ENCODE results near the gene SSH2. TPM values are rescaled to one million over a fixed set of nuclear protein-coding genes. Genes with fewer than 3 reads are reported as not detected.

Gene SSH2
- total and polyA plus RNA-seq, 2 of the 13 experiments (the other 11 are each of a cell fraction or from before 2014, with no cell fraction given): 6.0 to 6.4 TPM

- TF ChIP-seq TSC22D2 (CRISPR knock-in tag; IDR thresholded peaks at IDR 0.05; ENCODE audit: borderline replicate concordance): peak; percentile 49; the same call in 1 of the 2 replicates
- no peak for TF ChIP-seq ARNT (IDR thresholded peaks at IDR 0.05)
- no peak for TF ChIP-seq ONECUT2 (CRISPR knock-in tag; IDR thresholded peaks at IDR 0.05)
- TF ChIP-seq ZNF33A (CRISPR knock-in tag; IDR thresholded peaks at IDR 0.05; ENCODE audit: borderline replicate concordance): no peak
- TF ChIP-seq KDM3A (CRISPR knock-in tag; IDR thresholded peaks at IDR 0.05; ENCODE audit: low read depth): peak; percentile 53; the same call in 1 of the 2 replicates
- TF ChIP-seq ZMYM2 (CRISPR knock-in tag; IDR thresholded peaks at IDR 0.05): no peak
- no peak for TF ChIP-seq NFRKB (IDR thresholded peaks at IDR 0.05)
- peak; percentile 72; the same call in 1 of the 3 replicates for TF ChIP-seq MXI1 (IDR thresholded peaks at IDR 0.05; ENCODE audit: borderline replicate concordance, low read depth, low read length)
- TF ChIP-seq ZNF484 (CRISPR knock-in tag; IDR thresholded peaks at IDR 0.05; ENCODE audit: borderline replicate concordance, low read depth): no peak; the same call in 1 of the 2 replicates
- TF ChIP-seq RAD51 (IDR thresholded peaks at IDR 0.05; ENCODE audit: borderline replicate concordance): no peak
- no peak for TF ChIP-seq SETDB1 (CRISPR knock-in tag; IDR thresholded peaks at IDR 0.05; ENCODE audit: borderline replicate concordance)
- TF ChIP-seq SNAPC2 (CRISPR knock-in tag; IDR thresholded peaks at IDR 0.05): no peak
- no peak for TF ChIP-seq ZSCAN12 (CRISPR knock-in tag; IDR thresholded peaks at IDR 0.05)
- no peak for TF ChIP-seq ZNF264 (CRISPR knock-in tag; IDR thresholded peaks at IDR 0.05)
- peak; percentile 41; the same call in 1 of the 2 replicates for TF ChIP-seq RXRB (CRISPR knock-in tag; IDR thresholded peaks at IDR 0.05; ENCODE audit: borderline replicate concordance)
- peak; percentile 75 for TF ChIP-seq ZNF205 (CRISPR knock-in tag; IDR thresholded peaks at IDR 0.05)
- peak; percentile 60; the same call in 1 of the 2 replicates for TF ChIP-seq MIER2 (CRISPR knock-in tag; IDR thresholded peaks at IDR 0.05)
- TF ChIP-seq ZBTB1 (CRISPR knock-in tag; IDR thresholded peaks at IDR 0.05; ENCODE audit: borderline replicate concordance): no peak
- TF ChIP-seq BORCS8-MEF2B (CRISPR knock-in tag; IDR thresholded peaks at IDR 0.05): peak; percentile 95
- no peak for TF ChIP-seq HCFC1 (IDR thresholded peaks at IDR 0.05; ENCODE audit: low read depth, low read length)
- TF ChIP-seq CBX5 (CRISPR knock-in tag; IDR thresholded peaks at IDR 0.05; ENCODE audit: borderline replicate concordance): no peak
- no peak for TF ChIP-seq ZNF7 (CRISPR knock-in tag; IDR thresholded peaks at IDR 0.05)
- TF ChIP-seq, protein P1, sequence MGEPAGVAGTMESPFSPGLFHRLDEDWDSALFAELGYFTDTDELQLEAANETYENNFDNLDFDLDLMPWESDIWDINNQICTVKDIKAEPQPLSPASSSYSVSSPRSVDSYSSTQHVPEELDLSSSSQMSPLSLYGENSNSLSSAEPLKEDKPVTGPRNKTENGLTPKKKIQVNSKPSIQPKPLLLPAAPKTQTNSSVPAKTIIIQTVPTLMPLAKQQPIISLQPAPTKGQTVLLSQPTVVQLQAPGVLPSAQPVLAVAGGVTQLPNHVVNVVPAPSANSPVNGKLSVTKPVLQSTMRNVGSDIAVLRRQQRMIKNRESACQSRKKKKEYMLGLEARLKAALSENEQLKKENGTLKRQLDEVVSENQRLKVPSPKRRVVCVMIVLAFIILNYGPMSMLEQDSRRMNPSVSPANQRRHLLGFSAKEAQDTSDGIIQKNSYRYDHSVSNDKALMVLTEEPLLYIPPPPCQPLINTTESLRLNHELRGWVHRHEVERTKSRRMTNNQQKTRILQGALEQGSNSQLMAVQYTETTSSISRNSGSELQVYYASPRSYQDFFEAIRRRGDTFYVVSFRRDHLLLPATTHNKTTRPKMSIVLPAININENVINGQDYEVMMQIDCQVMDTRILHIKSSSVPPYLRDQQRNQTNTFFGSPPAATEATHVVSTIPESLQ (CRISPR knock-in tag; conservative IDR thresholded peaks at IDR 0.05): no peak
- no peak for TF ChIP-seq ZFP82 (CRISPR knock-in tag; IDR thresholded peaks at IDR 0.05; ENCODE audit: borderline replicate concordance)
- TF ChIP-seq CBFB (CRISPR knock-in tag; IDR thresholded peaks at IDR 0.05): peak; percentile 60; the same call in 1 of the 2 replicates
- TF ChIP-seq, protein P2, sequence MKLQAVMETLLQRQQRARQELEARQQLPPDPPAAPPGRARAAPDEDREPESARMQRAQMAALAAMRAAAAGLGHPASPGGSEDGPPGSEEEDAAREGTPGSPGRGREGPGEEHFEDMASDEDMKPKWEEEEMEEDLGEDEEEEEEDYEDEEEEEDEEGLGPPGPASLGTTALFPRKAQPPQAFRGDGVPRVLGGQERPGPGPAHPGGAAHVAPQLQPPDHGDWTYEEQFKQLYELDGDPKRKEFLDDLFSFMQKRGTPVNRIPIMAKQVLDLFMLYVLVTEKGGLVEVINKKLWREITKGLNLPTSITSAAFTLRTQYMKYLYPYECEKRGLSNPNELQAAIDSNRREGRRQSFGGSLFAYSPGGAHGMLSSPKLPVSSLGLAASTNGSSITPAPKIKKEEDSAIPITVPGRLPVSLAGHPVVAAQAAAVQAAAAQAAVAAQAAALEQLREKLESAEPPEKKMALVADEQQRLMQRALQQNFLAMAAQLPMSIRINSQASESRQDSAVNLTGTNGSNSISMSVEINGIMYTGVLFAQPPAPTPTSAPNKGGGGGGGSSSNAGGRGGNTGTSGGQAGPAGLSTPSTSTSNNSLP (IDR thresholded peaks at IDR 0.05; ENCODE audit: low read depth, low read length): no peak
- peak; percentile 28; the same call in 1 of the 2 replicates for TF ChIP-seq TAF1 (CRISPR knock-in tag; IDR thresholded peaks at IDR 0.05)
- TF ChIP-seq GLI4 (CRISPR knock-in tag; IDR thresholded peaks at IDR 0.05; ENCODE audit: borderline replicate concordance): no peak
Measured at GRCh38 chr17:29613352-29613837, 316.6 kb downstream of the SSH2 start (continued).

All from HepG2 (cell line).